BLaER1 (cell line): ENCODE measurements around the gene PBX3.
A peak's percentile ranks its signal among the peaks of the same experiment; 100 is the strongest.

Experiments used
- H3K27ac ChIP-seq: shearing (Covaris generic); formaldehyde crosslinking; 2 replicates; pipeline ENCODE4 v1.8.1; 2022
- H3K27me3 ChIP-seq: shearing (Covaris generic); formaldehyde crosslinking; 2 replicates; pipeline ENCODE4 v1.8.1; 2022
- H3K36me3 ChIP-seq: shearing (Covaris generic); formaldehyde crosslinking; 2 replicates; pipeline ENCODE4 v1.8.1; 2022
- H3K4me1 ChIP-seq: shearing (Covaris generic); formaldehyde crosslinking; 2 replicates; pipeline ENCODE4 v1.8.1; 2022
- H3K4me2 ChIP-seq: shearing (Covaris generic); formaldehyde crosslinking; 2 replicates; pipeline ENCODE4 v1.8.1; 2022
- H3K4me3 ChIP-seq: shearing (Covaris generic); formaldehyde crosslinking; 2 replicates; pipeline ENCODE4 v1.8.1; 2022
- H3K9ac ChIP-seq: shearing (Covaris generic); formaldehyde crosslinking; 2 replicates; pipeline ENCODE4 v1.8.1; 2022
- H3K9me3 ChIP-seq: shearing (Covaris generic); formaldehyde crosslinking; 2 replicates; pipeline ENCODE4 v1.8.1; 2022
- H4K20me1 ChIP-seq: shearing (Covaris generic); formaldehyde crosslinking; 2 replicates; pipeline ENCODE4 v1.8.1; 2022
- Cebpa-rat ChIP-seq: shearing (Covaris generic); IDR thresholded peaks from 2 replicates; pipeline ENCODE4 v1.8.1; 2022

PBX3 gene

DNA sequence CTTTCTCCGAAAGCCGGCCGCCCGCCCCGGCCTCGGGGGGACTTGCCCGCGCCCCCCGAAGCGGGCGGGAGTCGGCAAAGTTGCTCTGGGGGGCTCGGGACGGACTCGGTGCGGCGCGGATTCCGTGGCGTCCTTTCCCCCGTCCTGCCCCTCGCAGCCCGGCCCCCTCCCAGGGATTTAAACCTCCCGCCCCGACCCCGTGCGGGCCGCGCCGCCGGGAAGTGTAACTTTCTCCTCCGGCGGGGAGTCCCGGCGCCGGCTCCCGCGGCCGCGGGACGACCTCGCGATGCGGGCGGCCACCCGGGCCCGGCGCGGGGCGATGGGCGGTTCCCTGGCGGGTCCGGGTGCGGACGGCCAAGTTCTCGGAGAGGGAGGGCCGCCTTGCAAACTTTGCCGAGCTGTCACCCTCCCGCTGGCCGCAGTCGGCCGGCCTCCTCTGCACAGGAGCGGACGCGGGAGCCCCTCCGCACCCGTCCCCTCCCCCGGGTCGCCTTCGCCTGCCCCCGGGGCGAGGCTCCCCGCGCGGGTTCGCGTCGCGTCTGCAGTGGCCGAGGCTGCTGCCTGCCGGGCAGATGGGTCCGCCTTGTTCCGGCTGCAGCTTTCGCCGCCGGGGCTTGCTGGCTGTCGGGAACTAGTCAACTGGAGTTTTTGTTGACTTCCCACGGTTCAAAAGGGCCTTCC, 732 bp downstream of the PBX3 start:
- Histone ChIP-seq H3K9ac (peak overlapping the region; percentile 79), H3K4me2 (peak overlapping the region; percentile 96), H3K27ac (peak overlapping the region; percentile 80), H3K27me3 (peaks cover 37% of the 10 kb centered on the region), H3K9me3 (no peaks in the 10 kb centered on the region), H4K20me1 (peaks cover 35% of the 10 kb centered on the region), H3K36me3 (0 out of 2 replicates have a peak, but pooled peaks cover 8% of the 10 kb centered on the region), H3K4me3 (peak overlapping the region; percentile 79), H3K4me1 (peaks cover 22% of the 10 kb centered on the region)
- no peak for TF ChIP-seq Cebpa-rat

DNA sequence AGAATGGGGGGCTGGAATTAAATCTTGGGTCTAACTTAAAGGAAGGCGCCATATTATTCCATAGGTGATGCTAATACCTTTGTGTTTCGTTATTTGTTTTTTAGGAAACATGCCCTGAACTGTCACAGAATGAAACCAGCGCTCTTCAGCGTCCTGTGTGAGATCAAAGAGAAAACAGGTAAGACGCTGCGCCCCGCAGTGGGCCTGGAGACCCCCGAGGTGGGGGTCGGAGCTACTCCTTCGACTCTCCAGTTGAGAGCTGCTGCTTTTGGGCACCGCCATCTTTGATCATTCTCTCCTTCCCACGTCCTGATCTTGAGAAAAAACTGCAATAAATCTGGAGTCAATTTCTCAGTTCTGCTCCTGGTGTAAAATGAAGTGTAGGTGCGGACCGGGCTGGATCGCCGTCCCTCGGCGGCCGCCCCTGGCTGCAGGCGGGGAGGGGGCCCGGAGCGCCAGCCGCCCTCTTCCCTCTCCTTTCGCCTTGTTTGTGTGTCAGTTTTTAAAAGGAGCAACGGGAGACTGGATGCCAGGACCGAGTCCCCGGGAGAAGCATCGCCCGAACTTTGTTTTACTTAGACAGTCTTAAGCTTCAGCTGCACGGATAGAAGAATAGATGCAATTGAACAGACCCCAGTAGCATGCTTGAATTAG, 1.4 kb downstream of the PBX3 start:
- peak overlapping the region; percentile 96 for H3K4me2 ChIP-seq
- no peak overlapping the region for H3K27ac ChIP-seq

DNA sequence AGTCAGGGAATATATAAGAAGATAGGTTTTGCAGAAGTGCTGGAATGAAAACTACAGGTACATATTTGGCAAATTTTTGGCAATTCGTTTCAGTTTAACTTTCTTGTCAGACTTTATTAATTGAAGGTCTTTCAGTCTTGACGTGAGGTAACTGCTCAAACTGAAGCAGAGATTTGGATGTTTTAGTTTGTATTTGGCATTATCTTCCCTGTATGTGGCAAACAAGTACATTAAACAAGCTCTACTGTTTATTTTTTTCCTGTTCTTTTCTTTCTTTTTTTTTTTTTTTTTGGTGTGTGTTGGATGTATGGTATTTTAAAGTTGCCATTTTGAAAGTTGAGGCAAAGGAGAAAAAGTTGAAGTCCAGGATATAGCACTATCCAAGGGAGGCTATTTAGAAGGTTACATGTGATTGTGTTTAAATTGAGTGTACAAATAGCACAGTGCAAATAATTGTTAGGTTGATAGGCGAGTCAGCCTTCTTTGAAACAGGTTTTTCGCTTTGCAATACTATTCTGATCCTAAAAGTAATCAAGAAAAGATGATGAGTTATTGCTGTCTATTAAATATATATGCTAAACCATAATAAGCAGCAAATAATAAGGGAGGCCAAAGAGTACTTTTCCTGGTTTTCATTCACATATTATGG, 2.2 kb downstream of the PBX3 start:
- H3K9ac ChIP-seq: no peak overlapping the region
- H3K4me1 ChIP-seq: peaks cover 22% of the 10 kb centered on the region
- no peak overlapping the region for H3K27ac ChIP-seq
- 0 out of 2 replicates have a peak, but pooled peaks cover 8% of the 10 kb centered on the region for H3K36me3 ChIP-seq
- H3K9me3 ChIP-seq: no peaks in the 10 kb centered on the region
- H4K20me1 ChIP-seq: peaks cover 35% of the 10 kb centered on the region
- peak overlapping the region; percentile 96; the same call in 1 of the 2 replicates for H3K4me2 ChIP-seq
- no peak overlapping the region for H3K4me3 ChIP-seq
- H3K27me3 ChIP-seq: peaks cover 37% of the 10 kb centered on the region
- no peak for TF ChIP-seq Cebpa-rat

More for the DNA sequence above, 1.4 kb downstream of the PBX3 start:
- 0 out of 2 replicates have a peak, but pooled peaks cover 8% of the 10 kb centered on the region for H3K36me3 ChIP-seq
- peaks cover 37% of the 10 kb centered on the region for H3K27me3 ChIP-seq
- H4K20me1 ChIP-seq: peaks cover 35% of the 10 kb centered on the region
- H3K9me3 ChIP-seq: no peaks in the 10 kb centered on the region
- H3K4me1 ChIP-seq: peaks cover 22% of the 10 kb centered on the region
- peak overlapping the region; percentile 79; the same call in 1 of the 2 replicates for H3K9ac ChIP-seq
- TF ChIP-seq Cebpa-rat: no peak
- peak overlapping the region; percentile 79 for H3K4me3 ChIP-seq

GRCh38 chr9:125749951-125750626, 2.9 kb downstream of the PBX3 start:
- Histone ChIP-seq H4K20me1 (peaks cover 35% of the 10 kb centered on the region), H3K4me1 (peaks cover 21% of the 10 kb centered on the region), H3K4me3 (no peak overlapping the region), H3K9ac (no peak overlapping the region), H3K9me3 (no peaks in the 10 kb centered on the region), H3K27ac (no peak overlapping the region), H3K36me3 (0 out of 2 replicates have a peak, but pooled peaks cover 8% of the 10 kb centered on the region), H3K4me2 (peak overlapping the region; percentile 96; the same call in 1 of the 2 replicates), H3K27me3 (peaks cover 37% of the 10 kb centered on the region)
- no peak for TF ChIP-seq Cebpa-rat

GRCh38 chr9:125750627-125751011, 3.4 kb downstream of the PBX3 start:
- Histone ChIP-seq H3K27me3 (peaks cover 37% of the 10 kb centered on the region), H3K9ac (no peak overlapping the region)

GRCh38 chr9:125752070-125752628, 5.0 kb downstream of the PBX3 start:
- Histone ChIP-seq H3K36me3 (peaks cover 8% of the 10 kb centered on the region; the same call in 1 of the 2 replicates), H4K20me1 (peaks cover 35% of the 10 kb centered on the region), H3K4me3 (no peak overlapping the region), H3K4me2 (no peak overlapping the region), H3K4me1 (peaks cover 11% of the 10 kb centered on the region), H3K9ac (no peak overlapping the region), H3K27me3 (peaks cover 40% of the 10 kb centered on the region), H3K27ac (no peak overlapping the region), H3K9me3 (no peaks in the 10 kb centered on the region)
- TF ChIP-seq Cebpa-rat: no peak

More at GRCh38 chr9:125750627-125751011, 3.4 kb downstream of the PBX3 start:
- H3K36me3 ChIP-seq: 0 out of 2 replicates have a peak, but pooled peaks cover 8% of the 10 kb centered on the region
- TF ChIP-seq Cebpa-rat: no peak
- no peak overlapping the region for H3K27ac ChIP-seq
- H3K4me2 ChIP-seq: no peak overlapping the region
- H3K4me3 ChIP-seq: no peak overlapping the region
- no peaks in the 10 kb centered on the region for H3K9me3 ChIP-seq
- peaks cover 15% of the 10 kb centered on the region for H3K4me1 ChIP-seq
- H4K20me1 ChIP-seq: peaks cover 35% of the 10 kb centered on the region

- Histone ChIP-seq H3K4me2 (no peak overlapping the region), H3K27me3 (peaks cover 21% of the 10 kb centered on the region), H4K20me1 (peaks cover 20% of the 10 kb centered on the region), H3K9me3 (no peaks in the 10 kb centered on the region), H3K36me3 (peaks cover 8% of the 10 kb centered on the region; the same call in 1 of the 2 replicates), H3K4me1 (peaks cover 6% of the 10 kb centered on the region), H3K9ac (no peak overlapping the region), H3K4me3 (no peak overlapping the region), H3K27ac (no peak overlapping the region)
- TF ChIP-seq Cebpa-rat: no peak
Observed at GRCh38 chr9:125754096-125754495, 6.9 kb downstream of the PBX3 start.

- TF ChIP-seq Cebpa-rat: no peak
- Histone ChIP-seq H3K4me1 (peaks cover 14% of the 10 kb centered on the region), H3K36me3 (peaks cover 5% of the 10 kb centered on the region; the same call in 1 of the 2 replicates), H3K27ac (no peak overlapping the region), H3K4me3 (no peak overlapping the region), H4K20me1 (peaks cover 16% of the 10 kb centered on the region), H3K9me3 (no peaks in the 10 kb centered on the region), H3K9ac (no peak overlapping the region), H3K4me2 (no peak overlapping the region), H3K27me3 (peaks cover 8% of the 10 kb centered on the region)
Observed at GRCh38 chr9:125755340-125755739, 8.2 kb downstream of the PBX3 start.

DNA sequence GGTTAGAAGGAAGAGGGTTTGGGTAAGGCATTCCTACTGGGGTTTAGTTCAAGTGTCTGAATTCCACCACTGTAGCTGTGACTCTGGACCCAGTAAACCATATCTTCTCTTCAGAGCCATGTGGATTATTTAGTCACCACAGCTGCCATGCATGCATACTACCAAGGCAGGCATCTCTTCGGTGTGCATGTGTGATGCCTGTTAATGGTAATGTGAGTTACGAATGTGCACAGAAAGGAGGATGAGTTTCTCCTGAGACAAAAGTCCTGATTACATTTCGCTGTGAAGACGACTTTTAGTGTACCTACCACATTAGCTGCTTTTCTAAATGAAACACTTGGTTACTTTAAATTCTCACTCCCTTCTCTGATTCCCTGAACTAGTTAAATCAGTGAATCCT, 9.3 kb downstream of the PBX3 start:
- H3K27ac ChIP-seq: no peak overlapping the region
- H3K4me1 ChIP-seq: peaks cover 17% of the 10 kb centered on the region
- no peaks in the 10 kb centered on the region; the same call in 1 of the 2 replicates for H3K36me3 ChIP-seq
- 0 out of 2 replicates have a peak, but pooled peaks cover 3% of the 10 kb centered on the region for H3K27me3 ChIP-seq
- TF ChIP-seq Cebpa-rat: no peak
- H3K4me2 ChIP-seq: no peak overlapping the region
- no peaks in the 10 kb centered on the region for H3K9me3 ChIP-seq
- H4K20me1 ChIP-seq: peaks cover 9% of the 10 kb centered on the region; the same call in 1 of the 2 replicates
- H3K4me3 ChIP-seq: no peak overlapping the region
- no peak overlapping the region for H3K9ac ChIP-seq
